GM23338 (cell line): ENCODE measurements around the gene KIAA1217. TPM values are rescaled to one million over a fixed set of nuclear protein-coding genes. Genes with fewer than 3 reads are reported as not detected.

Source experiments
- ATAC-seq: fragments of 200-7000 bp; cut with Tn5 transposase; 3 replicates; pipeline ENCODE4 v1.9.1; 2020
- DNase-seq: peaks from one replicate; pipeline ENCODE4 v3.0.0-alpha.2; 2015; ENCODE audit warnings: low spot score
- H2AFZ ChIP-seq: fragments of 200-600 bp; sonication (generic); 2 replicates; pipeline ENCODE4 v1.8.0; 2016; ENCODE audit warnings: antibody characterized with exemption, mild to moderate bottlenecking, moderate library complexity
- H3F3A ChIP-seq: fragments of 200-600 bp; sonication (generic); replicated peaks from 2 replicates; pipeline ENCODE4 v1.8.0; 2017; ENCODE audit warnings: antibody characterized with exemption, mixed run types, low read depth
- H3K27ac ChIP-seq: fragments of 200-600 bp; sonication (generic); 2 replicates; pipeline ENCODE4 v1.6.1; 2016; ENCODE audit warnings: low read depth
- H3K27me3 ChIP-seq: fragments of 200-600 bp; sonication (generic); 2 replicates; pipeline ENCODE4 v1.8.0; 2016; ENCODE audit warnings: mild to moderate bottlenecking, mixed run types, moderate library complexity; ENCODE audit not compliant: insufficient read depth
- H3K36me3 ChIP-seq: fragments of 200-600 bp; sonication (generic); 2 replicates; pipeline ENCODE4 v1.8.0; 2016; ENCODE audit warnings: mild to moderate bottlenecking; ENCODE audit not compliant: insufficient read depth
- H3K4me1 ChIP-seq: fragments of 200-600 bp; sonication (generic); 2 replicates; pipeline ENCODE4 v1.8.0; 2016; ENCODE audit warnings: mild to moderate bottlenecking, moderate library complexity; ENCODE audit not compliant: insufficient read depth
- H3K4me2 ChIP-seq: fragments of 200-600 bp; sonication (generic); 2 replicates; pipeline ENCODE4 v1.7.1; 2017; ENCODE audit warnings: mixed run types
- H3K4me3 ChIP-seq: fragments of 200-600 bp; sonication (generic); 2 replicates; pipeline ENCODE4 v1.6.1; 2016; ENCODE audit warnings: mixed run types
- H3K79me2 ChIP-seq: fragments of 200-600 bp; sonication (generic); replicated peaks from 2 replicates; pipeline ENCODE4 v1.8.0; 2017; ENCODE audit warnings: mild to moderate bottlenecking; ENCODE audit not compliant: insufficient read depth
- H3K9me2 ChIP-seq: fragments of 200-600 bp; sonication (generic); 2 replicates; pipeline ENCODE4 v1.8.0; 2017; ENCODE audit not compliant: insufficient read depth
- H4K20me1 ChIP-seq: fragments of 200-600 bp; sonication (generic); replicated peaks from 2 replicates; pipeline ENCODE4 v1.8.0; 2017; ENCODE audit warnings: mild to moderate bottlenecking; ENCODE audit not compliant: insufficient read depth
- H3K27ac Mint-ChIP-seq: 2 replicates; pipeline ENCODE4 v1.8.0; 2020; ENCODE audit warnings: inconsistent platforms, mild to moderate bottlenecking, moderate library complexity, mixed read lengths
- H3K27me3 Mint-ChIP-seq: 3 replicates; pipeline ENCODE4 v1.8.0; 2022; ENCODE audit warnings: low read depth, mild to moderate bottlenecking, moderate library complexity, mixed read lengths, inconsistent platforms; ENCODE audit not compliant: insufficient read depth, poor library complexity
- H3K36me3 Mint-ChIP-seq: 3 replicates; pipeline ENCODE4 v1.8.0; 2021; ENCODE audit warnings: low read depth, mild to moderate bottlenecking, inconsistent platforms, moderate library complexity, mixed read lengths
- H3K4me1 Mint-ChIP-seq: 3 replicates; pipeline ENCODE4 v1.8.0; 2020; ENCODE audit warnings: mild to moderate bottlenecking, inconsistent platforms, mixed read lengths
- H3K4me3 Mint-ChIP-seq: 3 replicates; pipeline ENCODE4 v1.8.0; 2021; ENCODE audit warnings: moderate library complexity, mild to moderate bottlenecking, inconsistent platforms, mixed read lengths
- H3K9me3 Mint-ChIP-seq: 3 replicates; pipeline ENCODE4 v1.8.0; 2020; ENCODE audit warnings: moderate library complexity, mild to moderate bottlenecking, inconsistent platforms, mixed read lengths
- CTCF ChIP-seq, 2 experiments: fragments of 200-600 bp in 1 of 2; sonication (generic) in 1 of 2; conservative IDR thresholded peaks; 2 replicates each; pipeline versions ENCODE4 v1.5.1 to v1.6.1; 2016 to 2017; ENCODE audit warnings: antibody characterized with exemption in 2 of 2, low read depth in 2 of 2, mild to moderate bottlenecking in 2 of 2, moderate library complexity in 1 of 2
- EZH2 ChIP-seq: fragments of 200-600 bp; sonication (generic); IDR thresholded peaks from one replicate; pipeline ENCODE4 v1.8.0; 2017; ENCODE audit warnings: antibody characterized with exemption, mild to moderate bottlenecking, low read depth; ENCODE audit not compliant: unreplicated experiment
- EZH2phosphoT487 ChIP-seq: fragments of 200-600 bp; sonication (generic); IDR thresholded peaks from one replicate; pipeline ENCODE4 v1.8.1; 2018; ENCODE audit warnings: antibody characterized with exemption; ENCODE audit not compliant: unreplicated experiment
- JUNB ChIP-seq: IDR thresholded peaks from one replicate; pipeline ENCODE4 v1.6.1; 2016; ENCODE audit warnings: antibody characterized with exemption; ENCODE audit not compliant: unreplicated experiment
- REST ChIP-seq: IDR thresholded peaks from one replicate; pipeline ENCODE4 v1.6.1; 2018; ENCODE audit warnings: antibody characterized with exemption; ENCODE audit not compliant: unreplicated experiment
- STAT1 ChIP-seq: IDR thresholded peaks from one replicate; pipeline ENCODE4 v1.6.1; 2016; ENCODE audit warnings: antibody characterized with exemption; ENCODE audit not compliant: unreplicated experiment
- ZNF114 ChIP-seq: fragments of 250-450 bp; sonication (Bioruptor Pico); IDR thresholded peaks from 2 replicates; pipeline ENCODE4 v1.5.0; 2020; ENCODE audit warnings: mild to moderate bottlenecking, moderate library complexity
- ZNF331 ChIP-seq: fragments of 250-450 bp; sonication (Bioruptor Pico); IDR thresholded peaks from 2 replicates; pipeline ENCODE4 v1.5.0; 2020; ENCODE audit warnings: low read depth, mild to moderate bottlenecking, moderate library complexity
- ZNF462 ChIP-seq: fragments of 250-450 bp; sonication (Bioruptor Pico); IDR thresholded peaks from 2 replicates; pipeline ENCODE4 v1.5.0; 2020; ENCODE audit warnings: mild to moderate bottlenecking, moderate library complexity
- polyA plus RNA-seq: library from polyadenylated mRNA; unstranded; fragments of >200 nt; fragmentation: Nextera tagmentation; extraction: Ambion mirVana; gene quantifications from 2 replicates; pipeline ENCODE4 v1.2.1, GENCODE V29; 2016
- total RNA-seq: library from RNA; depleted of rRNA; stranded (reverse); fragments of >200 nt; shearing (Covaris generic); gene quantifications from 2 replicates; pipeline ENCODE4 v1.2.3, GENCODE V29; 2014

KIAA1217 gene
- total and polyA plus RNA-seq, 2 experiments from 2014 or later, result 6.4 to 9.1 TPM

- Mint-ChIP-seq H3K27me3 (peaks cover 2% of the 10 kb centered on the region), H3K4me1 (peaks cover 8% of the 10 kb centered on the region; the same call in 2 of the 3 replicates), H3K36me3 (peaks cover 31% of the 10 kb centered on the region), H3K27ac (no peak overlapping the region), H3K9me3 (no peaks in the 10 kb centered on the region; the same call in none of the 3 replicates), H3K4me3 (no peak overlapping the region)
- H3K4me1 ChIP-seq, result no peaks in the 10 kb centered on the region
- no peak overlapping the region for H3K4me3 ChIP-seq
- H3K27ac ChIP-seq, result no peak overlapping the region
- no peaks in the 10 kb centered on the region for H3K27me3 ChIP-seq
- 0 out of 2 replicates have a peak, but pooled peaks cover 6% of the 10 kb centered on the region for H3K79me2 ChIP-seq
- TF ChIP-seq EZH2phosphoT487 (no peak), ZNF462 (CRISPR knock-in tag) (no peak), ZNF331 (CRISPR knock-in tag) (no peak), STAT1 (no peak), ZNF114 (CRISPR knock-in tag) (no peak)
- no peak for ATAC-seq
- H2AFZ ChIP-seq, result no peak overlapping the region
- no peaks in the 10 kb centered on the region for H3F3A ChIP-seq
- H3K9me2 ChIP-seq, result peaks cover 10% of the 10 kb centered on the region; the same call in 1 of the 2 replicates
- H3K36me3 ChIP-seq, result no peaks in the 10 kb centered on the region
- no peak overlapping the region for H3K4me2 ChIP-seq
- no peaks in the 10 kb centered on the region for H4K20me1 ChIP-seq
- DNase-seq, result no peak
These were observed 78.7 kb downstream of the KIAA1217 start for GRCh38 chr10:24287559-24288195.

GRCh38 chr10:24288581-24288980 lies 79.6 kb downstream of the KIAA1217 start:
- no peaks in the 10 kb centered on the region for H3K36me3 ChIP-seq
- H3K36me3 Mint-ChIP-seq, result peaks cover 40% of the 10 kb centered on the region
- no peak for ATAC-seq
- no peak overlapping the region for H2AFZ ChIP-seq
- 0 out of 2 replicates have a peak, but pooled peaks cover 5% of the 10 kb centered on the region for H3K4me1 ChIP-seq
- no peak for DNase-seq
- peaks cover 5% of the 10 kb centered on the region; the same call in 1 of the 2 replicates for H3K9me2 ChIP-seq
- no peak overlapping the region for H3K27ac ChIP-seq
- peak overlapping the region; percentile 53; the same call in 1 of the 2 replicates for H3K27ac Mint-ChIP-seq
- H3K4me3 ChIP-seq, result no peak overlapping the region
- H3K4me2 ChIP-seq, result no peak overlapping the region
- H3K9me3 Mint-ChIP-seq, result peaks cover 3% of the 10 kb centered on the region
- H3K27me3 ChIP-seq, result no peaks in the 10 kb centered on the region
- no peaks in the 10 kb centered on the region for H3F3A ChIP-seq
- no peaks in the 10 kb centered on the region for H4K20me1 ChIP-seq
- peaks cover 2% of the 10 kb centered on the region for H3K27me3 Mint-ChIP-seq
- H3K4me1 Mint-ChIP-seq, result peaks cover 8% of the 10 kb centered on the region; the same call in 2 of the 3 replicates
- no peak overlapping the region for H3K4me3 Mint-ChIP-seq
- 0 out of 2 replicates have a peak, but pooled peaks cover 6% of the 10 kb centered on the region for H3K79me2 ChIP-seq
- no peak for TF ChIP-seq CTCF (conservative IDR thresholded peaks at IDR 0.05; ENCODE audit: low read depth in 2 of 2)
- no peak for TF ChIP-seq JUNB
- no peak for TF ChIP-seq REST
- TF ChIP-seq EZH2phosphoT487, result no peak
- TF ChIP-seq EZH2, result no peak
- no peak for TF ChIP-seq ZNF114 (CRISPR knock-in tag)
